ENCODE data around the gene SUPT3H. TPM values are rescaled to one million over a fixed set of nuclear protein-coding genes. Genes with fewer than 3 reads are reported as not detected.

The SUPT3H gene
- total and polyA plus RNA-seq, 2 of the 13 experiments (the other 11 are each of a cell fraction or from before 2014, with no cell fraction given) = 11.9 to 36.1 TPM

GRCh38 chr6:45387236-45387635 lies 9.5 kb upstream of the SUPT3H start:
- intact Hi-C loops (cut with micrococcal nuclease; ENCODE audit: unreplicated experiment) = no loop called here

GRCh38 chr6:45386501-45386900 lies 8.8 kb upstream of the SUPT3H start:
- in situ Hi-C loops (cut with HindIII; ENCODE audit: extremely low pct_ligation_motif_present, low pct_unique_long_range_greater_than_20kb) (no loop called here), intact Hi-C loops (cut with micrococcal nuclease; ENCODE audit: unreplicated experiment) (no loop called here)
- H3K4me1 ChIP-seq (ENCODE audit: insufficient read depth, low read length) = no peaks in the 10 kb centered on the region
- no peak overlapping the region for H3K4me3 ChIP-seq (replicated peaks in 1 of 3; ENCODE audit: insufficient read depth in 1 of 3, low read depth in 2 of 3, low read length in 3 of 3)
- BruUV-seq (replicated peaks) = no TSS peak
- H2AFZ ChIP-seq (ENCODE audit: low read length) = no peak overlapping the region
- ChIA-PET POLR2A (no interaction called here), CTCF (ENCODE audit: low intra/inter-chr PET ratio, low total read pairs) (no interaction called here)
- WGBS (ENCODE audit: low lambda C conversion rate) = 5% methylated on average over 3 of the region's 3 CpGs
- H3K9ac ChIP-seq (ENCODE audit: insufficient read depth, low read depth, low read length) = no peak overlapping the region
- H3K9me3 ChIP-seq (ENCODE audit: low read length) = no peaks in the 10 kb centered on the region
- H3K4me2 ChIP-seq (ENCODE audit: low read depth, low read length) = no peak overlapping the region
- peaks cover 0 to 11% of the 10 kb centered on the region in 2 experiments; a peak in 2 of 5 replicates for H3K27me3 ChIP-seq (ENCODE audit: control insufficient read depth in 1 of 2, insufficient read depth in 2 of 2, low read length in 2 of 2)
- no peak for TF ChIP-seq NFYB (CRISPR knock-in tag; IDR thresholded peaks at IDR 0.05)
- TF ChIP-seq MATR3 (CRISPR knock-in tag; IDR thresholded peaks at IDR 0.05) = no peak
- TF ChIP-seq MAF1 (CRISPR knock-in tag; IDR thresholded peaks at IDR 0.05; ENCODE audit: borderline replicate concordance) = no peak
- peak; percentile 45 for TF ChIP-seq CREB1 (IDR thresholded peaks at IDR 0.05)
- no peak for TF ChIP-seq CREB1 (CRISPR knock-in tag; IDR thresholded peaks at IDR 0.05)
- no peak for TF ChIP-seq ZNF354B (CRISPR knock-in tag; IDR thresholded peaks at IDR 0.05)
- no peak for TF ChIP-seq FOXC1 (CRISPR knock-in tag; IDR thresholded peaks at IDR 0.05; ENCODE audit: borderline replicate concordance)
- TF ChIP-seq ETV5 (CRISPR knock-in tag; IDR thresholded peaks at IDR 0.05; ENCODE audit: borderline replicate concordance) = no peak
- H3K79me2 ChIP-seq (ENCODE audit: insufficient read depth, low read length) = no peaks in the 10 kb centered on the region
- FAIRE-seq = no peak
- no peak for ATAC-seq
- H3K27ac ChIP-seq (ENCODE audit: extremely low read length, insufficient read depth, low read length) = no peak overlapping the region
- H3K36me3 ChIP-seq (replicated peaks in 1 of 2; ENCODE audit: control insufficient read depth in 1 of 2, insufficient read depth in 2 of 2, low read length in 2 of 2) = no peaks in the 10 kb centered on the region
- H4K20me1 ChIP-seq (ENCODE audit: insufficient read depth, low read length) = no peaks in the 10 kb centered on the region
- no peak for DNase-seq (ENCODE audit: low spot score)

More at GRCh38 chr6:45387236-45387635, 9.5 kb upstream of the SUPT3H start:
- no peak overlapping the region for H2AFZ ChIP-seq (ENCODE audit: low read length)
- peaks cover 0 to 11% of the 10 kb centered on the region in 2 experiments; a peak in 2 of 5 replicates for H3K27me3 ChIP-seq (ENCODE audit: control insufficient read depth in 1 of 2, insufficient read depth in 2 of 2, low read length in 2 of 2)
- H3K36me3 ChIP-seq (replicated peaks in 1 of 2; ENCODE audit: control insufficient read depth in 1 of 2, insufficient read depth in 2 of 2, low read length in 2 of 2) = no peaks in the 10 kb centered on the region
- no peaks in the 10 kb centered on the region for H3K79me2 ChIP-seq (ENCODE audit: insufficient read depth, low read length)
- POLR2A ChIA-PET = interaction anchor here (1.3 kb wide), 1 partner anchor 9 kb away, joined by 9 read pairs; the partner anchor contains the start of gene SUPT3H
- no peak overlapping the region for H3K4me2 ChIP-seq (ENCODE audit: low read depth, low read length)
- CTCF ChIA-PET (ENCODE audit: low intra/inter-chr PET ratio, low total read pairs) = no interaction called here
- no peaks in the 10 kb centered on the region for H3K9me3 ChIP-seq (ENCODE audit: low read length)
- BruUV-seq (replicated peaks) = no TSS peak
- no peak for ATAC-seq
- H3K9ac ChIP-seq (ENCODE audit: insufficient read depth, low read depth, low read length) = no peak overlapping the region
- H3K27ac ChIP-seq (ENCODE audit: extremely low read length, insufficient read depth, low read length) = no peak overlapping the region
- FAIRE-seq = no peak
- H3K4me1 ChIP-seq (ENCODE audit: insufficient read depth, low read length) = no peaks in the 10 kb centered on the region
- WGBS (ENCODE audit: low lambda C conversion rate) = 69% methylated on average over 5 of the region's 5 CpGs
- DNase-seq (ENCODE audit: low spot score) = no peak
- TF ChIP-seq, protein P1, sequence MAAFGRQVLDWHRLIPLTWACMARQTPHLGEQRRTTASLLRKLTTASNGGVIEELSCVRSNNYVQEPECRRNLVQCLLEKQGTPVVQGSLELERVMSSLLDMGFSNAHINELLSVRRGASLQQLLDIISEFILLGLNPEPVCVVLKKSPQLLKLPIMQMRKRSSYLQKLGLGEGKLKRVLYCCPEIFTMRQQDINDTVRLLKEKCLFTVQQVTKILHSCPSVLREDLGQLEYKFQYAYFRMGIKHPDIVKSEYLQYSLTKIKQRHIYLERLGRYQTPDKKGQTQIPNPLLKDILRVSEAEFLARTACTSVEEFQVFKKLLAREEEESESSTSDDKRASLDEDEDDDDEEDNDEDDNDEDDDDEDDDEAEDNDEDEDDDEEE (CRISPR knock-in tag; IDR thresholded peaks at IDR 0.05) = no peak
- TF ChIP-seq FLYWCH1 (CRISPR knock-in tag; IDR thresholded peaks at IDR 0.05) = no peak
- no peak for TF ChIP-seq KLF9 (CRISPR knock-in tag; IDR thresholded peaks at IDR 0.05; ENCODE audit: low read depth)
- no peak overlapping the region for H3K4me3 ChIP-seq (replicated peaks in 1 of 3; ENCODE audit: insufficient read depth in 1 of 3, low read depth in 2 of 3, low read length in 3 of 3)
- in situ Hi-C loops (cut with HindIII; ENCODE audit: extremely low pct_ligation_motif_present, low pct_unique_long_range_greater_than_20kb) = no loop called here
- H4K20me1 ChIP-seq (ENCODE audit: insufficient read depth, low read length) = no peaks in the 10 kb centered on the region

All from HepG2 (cell line).